Stimulated activated CD4-positive, alpha-beta T cell treated with anti-CD3 and anti-CD28 coated beads, Interleukin-2, amount 100 ng/mL, for 24 hours (primary cell): ENCODE data around the gene FSIP1.

ENCODE experiments used
- DNase-seq, 2 donors: peaks; one replicate each; pipeline ENCODE4 v3.0.0-alpha.2; 2020

Gene FSIP1

DNA sequence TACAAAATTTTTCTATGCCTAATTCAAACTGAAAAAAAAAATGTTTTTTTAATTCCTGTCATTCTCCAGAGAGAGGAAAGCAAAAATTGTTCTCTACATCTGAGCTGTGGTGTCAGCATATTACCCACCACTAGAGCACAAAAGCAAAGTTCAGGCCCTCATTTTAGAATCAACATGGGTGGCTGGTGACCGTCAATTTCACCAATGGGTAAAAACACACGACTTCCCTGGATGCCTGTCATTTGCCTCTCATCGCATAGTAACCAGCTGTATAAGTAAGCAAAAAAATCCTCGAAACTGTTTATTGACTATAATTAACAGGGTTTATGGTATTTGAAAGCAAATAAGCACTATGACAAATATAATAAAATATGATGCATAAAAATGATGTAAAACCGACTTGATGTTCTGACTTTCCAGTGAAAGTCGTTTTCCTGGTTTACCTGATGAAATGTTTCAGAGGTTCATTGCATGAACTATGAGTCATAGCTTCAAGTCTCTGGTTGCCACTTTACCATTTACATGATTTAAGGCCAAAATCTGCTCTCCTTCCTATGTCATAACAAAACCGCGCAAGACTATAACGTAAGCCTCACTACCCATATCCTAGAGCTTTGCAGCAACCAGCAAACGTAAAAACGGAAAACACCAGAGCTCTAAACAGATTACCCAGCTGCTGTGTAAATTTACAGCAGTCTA lies 141.3 kb downstream of the FSIP1 start:
- DNase-seq, result no peak

DNA sequence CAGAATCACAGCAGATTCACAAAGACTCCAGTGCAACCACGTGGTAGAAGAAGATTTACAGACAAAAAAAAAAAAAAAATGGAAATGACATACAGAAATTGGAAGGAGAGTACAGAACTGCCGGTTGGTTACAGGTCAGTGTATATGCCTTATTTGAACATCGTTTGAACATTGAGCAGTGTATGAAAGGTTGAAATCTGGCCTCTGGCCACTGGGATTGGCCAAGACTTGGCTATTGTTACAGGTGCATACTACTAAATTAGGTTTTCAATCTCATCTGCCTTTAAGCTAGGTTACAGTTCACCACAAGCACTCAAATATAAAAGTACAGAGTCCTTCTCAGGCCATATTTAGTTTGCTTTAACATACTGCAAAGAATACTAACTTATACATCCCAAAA lies 142.0 kb downstream of the FSIP1 start:
- no peak for DNase-seq

DNA sequence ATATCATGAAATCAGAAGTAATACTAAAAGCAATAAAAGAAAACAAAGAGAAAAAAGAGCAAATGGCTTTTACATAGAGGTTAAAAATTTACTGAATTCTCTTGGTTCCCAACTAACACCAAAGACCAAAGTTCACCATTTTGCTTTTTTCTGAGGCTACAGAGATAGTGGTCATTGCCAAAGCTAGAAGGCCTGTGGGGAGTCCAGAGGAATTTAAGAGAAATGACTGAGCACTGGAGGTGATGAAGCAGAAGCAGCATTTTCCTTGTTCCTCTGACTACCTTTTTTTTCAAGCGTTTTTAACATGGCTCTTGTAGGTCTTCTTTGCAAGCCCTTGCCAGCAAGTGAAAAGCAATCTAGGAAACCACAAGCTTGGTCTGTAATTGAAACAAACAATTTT lies 143.6 kb downstream of the FSIP1 start:
- no peak for DNase-seq

DNA sequence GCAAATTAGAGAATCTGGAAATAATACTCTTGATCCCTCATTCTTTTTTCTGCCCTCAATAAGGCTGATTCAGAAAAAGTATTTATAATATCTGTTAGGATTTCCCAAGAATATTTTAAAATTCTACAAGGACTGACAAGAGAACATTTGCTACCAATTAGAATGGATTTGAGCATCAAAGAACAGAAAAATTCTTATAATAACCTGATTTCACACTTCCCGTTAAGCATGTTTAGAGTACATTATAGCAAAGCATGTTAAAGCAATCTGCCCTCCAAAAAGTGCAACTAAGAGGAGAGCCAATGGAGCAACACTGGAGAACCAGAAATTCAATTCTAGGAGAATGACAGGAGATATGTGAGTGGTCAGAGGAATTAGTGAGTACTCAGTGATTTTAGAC lies 144.6 kb downstream of the FSIP1 start:
- no peak for DNase-seq

DNA sequence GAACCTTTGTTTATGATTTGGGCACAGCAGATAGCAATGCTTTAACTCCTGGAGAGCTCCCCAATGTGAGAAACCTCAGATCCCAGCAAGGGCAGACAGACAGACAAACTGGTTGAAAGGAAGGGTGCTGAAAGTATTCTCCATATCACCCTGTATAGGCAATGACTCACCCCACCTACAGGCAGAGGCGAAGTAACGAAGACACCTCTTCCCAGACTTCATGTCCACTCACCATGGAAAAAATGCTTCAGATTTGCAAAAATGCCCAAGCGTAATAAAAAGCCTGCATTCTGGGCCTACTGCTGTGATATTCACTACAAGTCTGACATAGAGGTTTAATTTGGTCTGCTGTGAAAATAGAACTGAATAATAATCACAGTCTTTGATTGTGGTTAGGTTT lies 151.3 kb downstream of the FSIP1 start:
- DNase-seq, result peak in 1 of 2 donors; percentile 40

DNA sequence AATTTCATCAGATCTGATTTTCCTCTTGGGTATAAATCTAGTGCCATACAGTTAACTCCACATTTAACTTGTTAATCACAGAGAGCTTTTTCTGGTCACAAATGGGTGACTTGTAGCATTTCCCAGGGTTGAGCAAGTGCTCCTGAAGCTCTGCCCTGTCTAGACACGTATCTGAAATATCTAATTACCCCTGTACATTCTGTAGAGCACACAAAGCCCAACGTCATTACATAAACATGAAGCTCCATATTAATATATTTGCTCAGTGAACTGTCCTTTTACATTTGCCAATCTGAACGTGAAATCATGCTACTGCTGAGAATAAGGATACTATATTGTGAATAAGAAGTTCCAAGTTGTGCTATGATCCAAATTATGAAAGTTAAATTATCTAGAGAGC lies 152.7 kb downstream of the FSIP1 start:
- DNase-seq, result no peak

DNA sequence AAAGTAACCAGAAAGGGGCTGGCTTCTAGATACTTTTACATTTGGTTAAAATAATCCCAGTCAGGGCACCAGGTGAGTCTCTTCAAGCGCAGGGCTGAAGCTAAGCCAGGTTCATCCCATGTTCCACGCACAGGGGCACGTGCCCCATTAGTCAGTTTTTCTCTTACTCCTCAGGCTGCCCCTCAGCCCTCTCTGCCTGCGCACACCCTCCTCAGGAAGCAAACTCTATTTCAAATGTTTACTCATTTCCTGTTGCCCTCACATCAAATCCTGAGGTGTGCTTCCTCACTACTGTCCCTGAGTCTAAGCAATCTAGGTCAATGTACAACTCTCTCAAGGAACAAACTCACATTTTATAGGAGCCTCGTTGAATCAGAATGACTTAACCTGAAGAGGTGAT lies 153.3 kb downstream of the FSIP1 start:
- DNase-seq, result peak; percentile 56 to 58

DNA sequence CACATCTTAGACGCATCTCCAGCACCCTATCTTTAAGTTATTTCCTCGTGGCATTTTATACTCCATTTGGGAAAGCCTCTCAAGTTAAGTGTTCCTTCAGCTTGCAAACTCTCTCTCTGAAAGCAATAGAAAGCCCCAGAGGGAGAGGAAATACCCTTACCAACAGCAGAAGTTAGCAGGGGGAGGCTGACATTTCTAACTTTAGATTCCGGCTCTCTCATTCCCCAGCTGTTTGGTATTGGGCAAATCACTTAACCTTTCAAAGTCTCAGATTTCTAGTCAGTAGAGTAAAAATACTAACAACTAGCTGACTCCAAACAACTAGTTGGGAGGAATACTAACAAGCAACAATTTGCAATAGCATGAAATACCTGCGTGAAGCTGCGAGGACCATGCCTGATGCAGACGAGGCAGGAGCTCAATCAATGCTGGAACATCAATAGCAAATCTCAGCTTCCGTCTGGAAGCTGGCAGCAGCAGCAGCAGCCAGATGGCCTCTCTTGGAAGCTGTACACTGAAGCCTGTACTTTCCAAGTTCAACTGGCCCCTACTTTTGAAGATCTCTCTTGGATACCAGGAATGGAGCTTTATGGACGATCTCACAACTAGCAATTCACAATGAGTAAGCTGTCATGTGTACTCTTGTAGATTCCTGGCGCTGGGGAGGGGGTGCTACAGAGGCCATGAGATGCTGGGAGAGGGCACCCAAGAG lies 153.9 kb downstream of the FSIP1 start:
- DNase-seq, result no peak

DNA sequence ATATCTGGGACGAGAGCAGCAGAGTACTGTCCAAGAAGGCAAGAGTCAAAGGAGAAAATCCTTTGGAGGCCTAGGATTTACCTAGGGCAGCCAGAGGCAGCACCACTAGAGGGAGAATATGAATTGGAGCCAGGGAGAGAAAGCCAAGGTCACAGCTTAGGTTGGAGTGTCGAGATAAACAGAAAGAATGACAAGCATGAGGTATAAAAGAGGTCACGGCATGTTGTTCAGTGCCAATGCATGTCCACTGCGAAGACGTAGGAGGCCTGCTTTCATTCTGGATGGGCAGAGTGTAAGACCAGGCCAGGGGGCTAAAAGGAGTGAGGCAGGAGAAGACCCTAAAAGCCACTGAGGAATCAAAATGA lies 154.5 kb downstream of the FSIP1 start:
- DNase-seq, result no peak

DNA sequence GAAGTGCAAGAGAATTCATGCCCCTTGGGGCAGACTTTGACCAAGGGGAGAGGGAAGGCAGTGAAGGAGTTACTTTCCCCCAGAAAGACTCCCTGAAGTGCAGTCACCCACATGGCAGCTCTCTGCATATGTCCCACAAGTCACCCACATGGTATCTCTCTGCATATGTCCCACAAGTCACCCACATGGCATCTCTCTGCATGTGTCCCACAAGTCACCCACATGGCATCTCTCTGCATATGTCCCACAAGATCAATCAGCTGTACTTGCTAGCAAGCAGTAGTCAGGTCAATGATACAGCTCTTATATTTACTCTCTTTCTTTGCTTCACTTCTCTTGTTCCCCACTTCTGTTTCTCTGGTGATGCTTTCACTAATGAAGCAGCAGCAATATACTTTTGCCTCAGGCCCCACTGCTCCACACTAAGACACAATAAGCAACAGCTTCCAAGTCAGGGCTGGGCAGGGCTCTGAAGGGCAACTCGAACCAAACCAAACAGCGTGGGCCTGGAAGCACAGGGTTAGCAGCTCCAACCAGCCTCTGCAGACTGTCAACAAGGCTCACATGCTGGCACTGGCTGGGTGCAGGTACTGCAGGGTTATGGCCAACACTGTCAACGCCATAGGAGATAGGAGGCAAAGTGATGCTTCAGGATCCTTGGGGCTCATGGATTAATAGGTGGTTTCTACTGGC lies 155.0 kb downstream of the FSIP1 start:
- DNase-seq, result no peak

DNA sequence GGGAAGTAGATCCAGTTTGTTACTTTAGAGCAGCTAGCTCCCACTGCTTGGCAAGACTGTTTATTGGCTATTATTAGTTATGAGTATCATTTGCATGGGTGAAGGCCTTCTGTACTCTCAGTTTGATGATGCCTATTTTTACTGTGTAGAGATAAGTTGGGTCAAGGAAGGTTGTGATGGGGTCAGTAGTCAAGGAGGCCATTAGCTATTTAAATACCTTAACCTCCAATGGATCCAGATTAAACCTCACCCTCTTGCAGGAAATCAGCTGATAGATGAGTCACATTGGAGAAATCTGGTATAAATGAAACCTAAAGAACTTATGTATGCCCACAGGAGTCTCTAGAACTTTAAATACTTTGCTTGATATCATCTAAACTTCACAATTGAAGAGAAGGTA lies 156.8 kb downstream of the FSIP1 start:
- DNase-seq, result no peak

DNA sequence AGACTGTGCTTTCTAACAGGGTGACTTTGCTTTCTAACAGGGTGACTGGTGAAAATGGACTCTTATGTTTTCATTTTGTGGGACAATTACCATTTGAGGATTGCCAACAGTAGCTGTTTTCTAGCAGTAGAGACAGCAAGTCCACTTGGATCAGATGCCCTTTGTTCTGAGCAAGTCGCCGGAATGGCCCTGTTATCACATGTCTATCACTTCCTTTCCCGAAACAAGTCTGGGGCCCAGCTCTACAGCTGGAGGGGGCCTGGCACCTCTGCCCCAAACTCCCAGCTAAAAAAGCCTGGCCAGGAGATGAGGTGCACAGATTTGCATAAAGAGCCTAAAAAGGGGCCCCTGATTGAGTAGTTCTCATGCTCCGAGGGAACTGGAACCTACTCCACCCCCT lies 157.2 kb downstream of the FSIP1 start:
- DNase-seq, result no peak

DNA sequence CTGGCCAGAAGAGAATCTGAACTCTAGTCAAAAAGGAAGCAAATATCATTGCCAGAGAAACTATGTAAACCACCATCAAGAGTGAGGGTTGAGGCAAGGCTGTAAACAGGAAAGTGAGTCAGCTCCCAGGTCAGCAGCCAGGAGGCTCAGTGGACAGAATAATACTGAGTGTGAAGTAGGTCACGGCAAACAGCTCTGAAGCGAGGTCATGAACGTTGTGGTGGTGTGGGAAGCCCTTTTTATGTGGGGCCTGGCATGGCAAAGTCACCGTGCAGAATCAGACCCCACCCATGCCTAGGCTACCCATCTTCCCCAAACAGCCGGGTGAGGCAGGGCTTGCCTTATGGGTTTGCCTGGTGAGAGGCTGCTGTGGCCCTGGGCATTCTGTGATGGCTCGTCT lies 157.8 kb downstream of the FSIP1 start:
- DNase-seq, result peak; percentile 24 to 53

DNA sequence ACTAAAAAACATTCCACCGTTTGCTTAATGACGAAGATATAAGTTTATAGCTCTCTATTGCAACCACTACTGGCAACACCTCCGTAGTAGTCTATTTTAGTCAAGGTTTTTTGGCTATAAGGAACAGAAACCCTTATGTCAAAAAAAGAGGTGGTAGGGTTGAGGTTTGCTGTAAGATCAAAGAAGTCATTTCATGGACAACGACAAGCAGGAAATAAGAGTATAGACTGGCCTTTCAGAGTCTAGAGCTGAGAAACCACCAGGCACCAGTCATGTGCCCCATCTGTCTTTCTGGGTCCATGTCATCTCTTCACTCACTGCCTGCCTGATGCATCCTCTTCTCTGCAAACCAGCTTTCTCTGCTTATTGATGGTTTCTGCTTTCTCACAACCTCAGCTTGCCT lies 159.1 kb downstream of the FSIP1 start:
- DNase-seq, result peak in 1 of 2 donors; percentile 40

DNA sequence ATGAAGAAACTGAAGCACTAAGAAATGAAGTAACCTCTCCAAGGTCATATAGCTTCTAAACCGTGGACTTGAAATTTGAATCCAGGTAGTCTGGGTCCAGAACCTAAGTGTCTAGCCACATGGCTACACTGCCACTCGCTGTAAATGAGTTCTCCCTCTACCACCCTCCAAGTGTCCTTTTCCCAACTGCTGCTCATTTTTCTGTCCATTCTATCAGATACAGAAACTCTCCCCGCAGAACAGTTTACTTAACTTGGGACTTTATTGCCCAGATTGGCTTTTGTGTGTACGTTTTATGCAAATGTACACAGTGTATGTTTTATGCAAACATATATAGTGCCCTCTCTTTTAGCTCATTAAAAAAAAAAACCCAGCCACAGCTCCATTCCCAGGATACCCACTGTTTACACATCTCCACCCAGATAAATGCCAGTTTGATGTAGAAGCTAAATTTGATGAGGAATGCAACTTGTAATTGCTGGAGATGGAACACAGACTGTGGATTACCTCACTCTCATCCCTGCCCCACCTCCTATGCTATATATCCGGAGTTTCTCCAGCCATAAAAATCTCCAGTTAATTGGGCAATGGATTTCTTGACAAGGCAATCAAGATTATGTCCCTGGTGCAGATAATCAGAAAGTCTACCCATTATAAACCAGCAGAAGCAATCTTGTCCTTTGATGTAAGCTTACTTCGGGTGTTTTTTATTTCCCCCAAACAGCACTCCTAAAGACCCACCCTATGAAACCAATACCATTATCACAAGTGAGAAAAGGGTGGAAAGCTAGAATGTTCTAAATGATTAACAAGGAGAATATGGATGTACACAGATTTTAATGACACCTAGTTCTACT lies 159.8 kb downstream of the FSIP1 start:
- DNase-seq, result no peak

DNA sequence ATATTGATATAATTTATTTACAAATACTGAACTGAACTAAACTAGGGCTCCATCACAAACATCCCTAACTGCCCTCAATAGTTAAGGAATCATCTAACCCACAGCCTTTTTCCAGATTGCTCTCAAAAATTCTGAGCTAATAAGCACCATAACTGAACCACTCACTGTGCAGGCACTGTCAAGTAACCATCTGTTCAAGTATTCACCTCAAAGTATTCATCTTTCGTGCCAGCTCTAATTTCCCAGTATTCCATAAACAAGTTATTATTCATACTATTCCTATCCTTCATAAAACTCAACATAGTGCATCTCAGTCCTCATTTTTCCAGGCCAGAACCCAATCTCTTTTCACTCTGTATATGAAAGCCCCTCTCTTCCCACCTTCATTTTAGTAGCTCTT lies 160.7 kb downstream of the FSIP1 start:
- DNase-seq, result no peak

DNA sequence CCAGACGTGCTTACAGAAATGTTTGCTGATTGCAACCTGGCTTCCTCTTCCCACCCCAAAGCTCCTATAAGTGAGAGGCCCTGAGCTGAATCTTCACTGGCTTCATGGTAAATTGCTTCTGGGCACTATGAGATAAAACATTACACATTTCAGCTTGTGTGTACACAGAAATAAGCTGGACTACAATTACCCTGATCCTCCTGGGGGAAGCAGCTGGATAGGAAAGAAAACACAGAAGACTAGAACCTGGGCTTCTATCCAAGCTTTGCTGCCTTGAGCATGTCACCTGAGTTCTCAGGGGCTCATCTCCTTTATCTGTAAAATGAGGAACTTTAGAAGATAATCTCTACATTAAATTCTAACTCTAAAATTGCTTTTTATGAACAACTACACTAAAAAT lies 161.4 kb downstream of the FSIP1 start:
- DNase-seq, result no peak

DNA sequence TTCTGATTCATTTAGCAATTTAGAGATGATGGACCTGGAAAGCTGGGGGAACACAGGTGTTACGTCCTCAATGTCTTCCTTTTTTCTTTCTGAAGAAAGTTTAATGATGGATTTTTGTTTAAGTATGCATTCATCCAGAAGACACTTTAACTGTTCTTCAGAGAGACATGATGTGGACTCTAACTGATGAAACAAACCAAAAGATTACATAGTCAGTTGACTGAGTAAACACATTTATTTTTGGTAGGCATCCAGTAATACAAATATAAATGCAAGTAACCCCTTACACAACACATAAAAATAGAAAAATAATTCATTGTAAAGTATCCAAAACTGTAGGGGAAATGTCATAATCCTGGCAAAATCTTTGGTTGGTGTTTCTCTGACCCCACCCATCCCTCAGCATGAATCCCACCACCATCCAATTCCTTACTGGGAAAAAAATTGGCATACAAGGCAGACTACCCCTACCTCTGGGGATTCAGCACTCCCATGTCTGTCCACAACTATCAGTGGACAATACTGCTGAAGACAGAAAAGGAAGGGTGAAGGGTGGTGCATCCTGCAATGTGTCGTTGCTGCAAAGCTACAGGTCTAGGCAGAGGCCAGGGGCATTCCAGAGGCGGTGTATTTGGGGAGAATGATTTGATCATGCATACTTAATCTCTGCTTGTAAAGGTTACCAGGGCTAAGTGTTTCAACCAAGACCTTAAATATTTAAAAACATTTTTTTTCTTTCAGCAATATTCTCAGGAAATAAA lies 164.4 kb downstream of the FSIP1 start:
- no peak for DNase-seq

DNA sequence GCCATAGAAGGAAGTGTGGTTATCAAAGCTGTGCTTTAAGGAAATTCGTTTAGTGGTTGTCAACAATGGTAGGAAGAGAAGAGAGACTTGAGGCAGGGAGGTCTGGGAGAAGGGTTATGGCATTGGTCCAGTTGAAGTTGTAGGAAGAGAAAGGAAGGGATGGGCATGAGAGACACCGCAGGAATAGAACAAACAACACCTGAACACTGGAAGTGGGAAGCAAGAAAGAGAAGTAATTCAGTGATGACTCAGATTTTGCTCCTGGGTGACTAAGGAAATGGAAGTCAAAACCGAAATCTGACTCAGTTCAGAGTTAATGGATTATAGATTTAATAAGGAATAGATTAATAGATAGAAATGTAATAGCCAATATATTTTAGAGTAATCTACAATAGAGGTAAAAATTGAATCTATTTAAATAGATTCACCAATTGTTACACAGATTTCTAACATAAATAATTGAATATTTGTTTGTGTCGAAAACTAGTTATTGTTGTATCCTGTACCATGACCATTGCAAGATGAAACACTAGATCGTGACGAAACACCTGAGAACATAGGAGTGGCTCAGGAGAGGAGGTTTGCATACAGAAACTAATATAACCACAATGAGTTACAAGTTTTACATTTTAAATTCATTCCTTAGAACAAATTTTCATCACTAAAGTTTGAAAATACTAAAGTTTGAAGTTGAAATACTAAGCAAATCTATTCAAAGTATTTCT lies 165.7 kb downstream of the FSIP1 start:
- no peak for DNase-seq

DNA sequence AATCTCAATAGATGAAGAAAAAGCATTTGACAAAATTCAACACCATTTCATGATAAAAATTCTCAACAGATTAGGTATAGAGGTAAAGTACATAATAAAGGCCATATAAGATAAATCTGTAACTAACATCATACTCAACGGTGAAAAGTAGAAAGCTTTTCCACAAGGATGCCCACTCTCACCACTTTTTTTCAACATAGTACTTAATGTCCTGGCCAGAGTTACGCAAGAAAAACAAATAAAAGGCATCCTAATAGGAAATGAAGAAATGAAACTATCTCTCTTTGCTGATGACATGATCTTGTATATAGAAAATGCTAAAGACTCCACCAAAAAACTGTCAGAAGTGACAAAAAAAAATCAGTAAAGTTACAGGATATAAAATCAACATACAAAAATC lies 168.8 kb downstream of the FSIP1 start:
- no peak for DNase-seq

DNA sequence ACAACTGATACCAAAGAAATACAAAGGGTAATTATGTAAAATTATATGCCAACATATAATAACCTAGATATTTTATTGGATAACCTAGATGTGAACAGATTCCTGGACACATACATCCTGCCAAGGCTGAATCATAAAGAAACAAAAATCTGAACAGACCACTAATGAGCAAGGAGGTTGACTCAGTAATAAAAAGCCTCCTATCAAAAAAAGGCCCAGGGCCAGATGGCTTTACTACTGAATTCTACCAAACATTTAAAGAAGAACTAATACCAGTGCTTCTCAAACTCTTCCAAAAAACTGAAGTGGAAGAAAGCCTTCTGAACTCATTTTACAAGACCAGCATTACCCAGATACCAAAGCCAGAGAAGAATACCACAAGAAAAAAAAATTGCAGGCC lies 169.4 kb downstream of the FSIP1 start:
- no peak for DNase-seq

DNA sequence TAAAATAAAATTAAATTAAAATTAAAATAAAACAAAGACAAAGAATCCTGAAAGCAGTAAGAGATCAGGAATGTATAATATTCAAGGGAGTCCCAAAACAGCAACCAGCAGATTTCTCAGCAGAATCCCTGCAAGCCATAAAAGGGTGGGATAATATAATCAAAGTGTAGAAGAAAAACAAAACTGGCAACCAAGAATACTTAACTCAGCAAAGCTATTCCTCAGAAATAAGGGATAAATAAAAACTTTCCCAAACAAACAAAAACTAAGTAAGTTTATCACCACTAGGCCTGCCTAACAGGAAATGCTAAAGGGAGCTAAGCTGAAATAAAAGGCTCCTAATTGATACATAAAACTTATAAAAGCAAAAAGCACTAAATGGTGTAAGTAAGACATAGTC lies 172.0 kb downstream of the FSIP1 start:
- DNase-seq, result no peak
